ENCODE measurements around the gene SMARCC2. TPM values are rescaled to one million over a fixed set of nuclear protein-coding genes. Genes with fewer than 3 reads are reported as not detected.

SMARCC2 gene
- total RNA-seq, 4 donors from 2014 or later = 73.6 to 125 (median 118) TPM

DNA sequence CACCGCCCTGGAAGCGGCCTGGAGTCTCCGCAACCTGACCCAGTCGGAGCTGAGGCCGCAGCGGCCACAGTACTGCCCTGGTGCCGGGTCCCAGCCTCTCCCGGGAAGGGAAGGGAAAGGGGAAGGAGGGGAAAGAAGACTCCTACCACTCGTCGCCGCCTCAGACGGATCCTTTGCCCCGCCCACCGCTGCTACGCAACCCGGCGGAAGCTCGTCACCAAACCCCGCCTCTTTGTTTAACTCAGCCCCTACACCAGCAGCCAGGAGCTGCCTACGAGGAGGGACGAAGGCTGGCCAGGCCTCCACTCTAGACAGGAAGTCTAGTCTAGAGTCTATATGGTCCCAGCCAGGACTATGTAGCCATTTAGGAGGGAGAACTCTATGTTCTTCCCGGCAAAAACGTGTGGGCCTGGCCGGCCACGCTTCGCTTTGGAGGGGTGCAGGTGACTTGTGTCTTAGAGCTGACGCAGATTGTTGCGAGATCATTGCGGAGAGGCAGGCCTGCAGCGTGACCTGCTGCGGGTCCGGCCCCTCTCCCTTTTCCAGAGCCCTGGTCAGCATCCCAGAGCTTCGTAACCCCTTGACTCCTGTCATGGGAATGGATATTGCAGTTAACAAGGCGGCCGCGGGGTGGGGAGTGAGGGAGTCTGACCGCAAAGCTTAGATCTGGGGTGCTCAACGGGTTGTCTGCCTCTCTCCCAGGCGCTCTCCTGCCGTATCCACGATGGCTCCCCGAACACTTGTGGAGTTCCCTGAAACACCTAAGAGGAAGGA, 32.7 kb upstream of the SMARCC2 start, which contains the start of gene RNF41:
TSS of gene RNF41 (minus strand) at position 166 of the 774 bp plus-strand sequence. CDS start 7,875 bp downstream, outside the sequence.
- TF ChIP-seq, protein P1, sequence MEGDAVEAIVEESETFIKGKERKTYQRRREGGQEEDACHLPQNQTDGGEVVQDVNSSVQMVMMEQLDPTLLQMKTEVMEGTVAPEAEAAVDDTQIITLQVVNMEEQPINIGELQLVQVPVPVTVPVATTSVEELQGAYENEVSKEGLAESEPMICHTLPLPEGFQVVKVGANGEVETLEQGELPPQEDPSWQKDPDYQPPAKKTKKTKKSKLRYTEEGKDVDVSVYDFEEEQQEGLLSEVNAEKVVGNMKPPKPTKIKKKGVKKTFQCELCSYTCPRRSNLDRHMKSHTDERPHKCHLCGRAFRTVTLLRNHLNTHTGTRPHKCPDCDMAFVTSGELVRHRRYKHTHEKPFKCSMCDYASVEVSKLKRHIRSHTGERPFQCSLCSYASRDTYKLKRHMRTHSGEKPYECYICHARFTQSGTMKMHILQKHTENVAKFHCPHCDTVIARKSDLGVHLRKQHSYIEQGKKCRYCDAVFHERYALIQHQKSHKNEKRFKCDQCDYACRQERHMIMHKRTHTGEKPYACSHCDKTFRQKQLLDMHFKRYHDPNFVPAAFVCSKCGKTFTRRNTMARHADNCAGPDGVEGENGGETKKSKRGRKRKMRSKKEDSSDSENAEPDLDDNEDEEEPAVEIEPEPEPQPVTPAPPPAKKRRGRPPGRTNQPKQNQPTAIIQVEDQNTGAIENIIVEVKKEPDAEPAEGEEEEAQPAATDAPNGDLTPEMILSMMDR (IDR thresholded peaks at IDR 0.05; ENCODE audit: low read depth) = no peak

DNA sequence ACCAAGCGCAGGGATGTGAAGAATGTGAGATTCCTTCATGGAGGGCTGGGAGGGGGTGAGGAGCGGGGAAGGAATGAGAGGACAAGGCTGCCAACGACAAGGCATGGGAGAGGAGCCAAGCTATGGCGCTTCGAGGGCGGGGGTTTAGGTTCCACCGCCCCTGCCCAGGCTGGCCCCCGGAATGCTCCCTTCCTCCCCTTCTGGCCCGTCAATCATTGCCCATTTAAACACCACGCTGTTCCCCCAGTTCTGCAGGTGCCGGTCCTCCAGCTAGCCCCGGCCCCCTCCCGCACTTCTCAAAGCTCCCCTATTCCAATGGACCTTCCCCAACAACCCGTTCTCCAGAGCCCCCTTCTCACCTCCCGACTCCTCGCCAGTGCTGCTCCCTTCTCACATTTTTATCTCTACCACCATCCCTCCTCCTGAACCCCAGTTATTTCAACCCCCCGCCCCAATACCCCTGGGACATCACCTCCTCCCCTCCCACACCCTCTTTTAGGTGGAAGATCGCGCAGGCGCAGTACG, 32.0 kb upstream of the SMARCC2 start:
- TF ChIP-seq, protein P1 (IDR thresholded peaks at IDR 0.05; ENCODE audit: low read depth) = no peak

DNA sequence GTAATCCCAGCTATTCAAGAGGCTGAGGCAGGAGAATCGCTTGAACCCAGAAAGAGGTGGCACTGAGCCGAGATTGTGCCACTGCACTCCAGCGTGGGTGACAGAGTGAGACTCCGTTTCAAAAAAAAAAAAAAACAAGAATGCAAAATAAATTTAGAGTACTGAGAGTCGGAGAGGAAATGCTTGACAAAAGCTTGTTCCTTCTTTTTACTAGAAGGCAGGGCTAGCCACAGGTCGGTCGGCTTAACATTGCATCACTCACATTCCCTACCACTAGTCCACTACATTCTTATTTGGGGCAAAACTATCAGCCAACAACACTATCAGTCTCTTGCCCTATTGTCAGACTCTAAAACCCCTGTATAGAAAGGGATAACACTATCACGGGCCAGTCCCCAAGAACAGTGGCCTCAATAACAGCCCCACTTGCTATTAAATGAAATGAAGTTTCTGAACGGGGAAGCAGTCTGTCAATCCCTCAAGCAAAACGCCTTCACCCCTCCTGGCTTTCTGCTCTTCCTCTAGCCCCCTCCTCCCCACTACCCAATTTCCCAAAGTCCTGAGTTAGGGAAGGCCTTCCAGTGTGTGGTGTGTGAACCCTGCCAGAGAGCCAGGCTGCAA, 31.4 kb upstream of the SMARCC2 start:
- TF ChIP-seq, protein P1 (IDR thresholded peaks at IDR 0.05; ENCODE audit: low read depth) = no peak

DNA sequence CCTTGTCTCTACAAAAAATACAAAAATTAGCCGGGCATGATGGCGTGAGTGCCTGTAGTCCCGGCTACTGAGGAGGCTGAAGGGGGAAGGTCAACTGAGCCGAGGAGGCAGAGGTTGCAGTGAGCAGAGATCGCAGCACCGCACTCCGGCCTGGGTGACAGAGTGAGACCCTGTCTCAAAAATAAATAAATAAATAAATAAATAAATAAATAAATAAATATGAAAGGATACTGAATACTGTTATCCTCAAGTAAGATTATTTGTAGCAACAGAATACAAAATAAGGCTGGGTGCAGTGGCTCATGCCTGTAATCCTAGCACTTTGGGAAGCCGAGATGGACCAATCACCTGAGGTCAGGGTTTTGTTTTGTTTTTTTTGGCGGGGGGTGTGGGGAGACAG, 30.6 kb upstream of the SMARCC2 start:
- TF ChIP-seq, protein P1 (IDR thresholded peaks at IDR 0.05; ENCODE audit: low read depth) = no peak

DNA sequence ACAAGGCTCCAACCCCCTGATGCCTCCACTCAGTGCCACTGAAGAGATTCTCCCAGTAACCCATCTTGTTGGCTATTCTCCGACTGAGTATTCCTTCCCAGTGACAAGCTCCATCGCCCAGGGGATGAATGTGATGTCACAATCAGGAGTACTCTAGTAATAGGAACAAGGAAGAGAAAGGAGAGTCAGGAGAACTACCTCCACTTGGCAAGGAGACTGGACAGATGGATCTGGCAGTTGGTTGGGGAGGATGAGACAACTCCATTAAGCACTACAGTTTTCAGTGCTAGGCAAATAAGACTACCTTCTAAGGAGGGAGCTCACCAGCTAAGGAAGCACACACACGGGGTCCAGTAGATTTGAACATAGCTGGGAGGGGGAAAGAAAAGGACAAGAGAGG, 27.2 kb upstream of the SMARCC2 start:
- TF ChIP-seq, protein P1 (IDR thresholded peaks at IDR 0.05; ENCODE audit: low read depth) = no peak

DNA sequence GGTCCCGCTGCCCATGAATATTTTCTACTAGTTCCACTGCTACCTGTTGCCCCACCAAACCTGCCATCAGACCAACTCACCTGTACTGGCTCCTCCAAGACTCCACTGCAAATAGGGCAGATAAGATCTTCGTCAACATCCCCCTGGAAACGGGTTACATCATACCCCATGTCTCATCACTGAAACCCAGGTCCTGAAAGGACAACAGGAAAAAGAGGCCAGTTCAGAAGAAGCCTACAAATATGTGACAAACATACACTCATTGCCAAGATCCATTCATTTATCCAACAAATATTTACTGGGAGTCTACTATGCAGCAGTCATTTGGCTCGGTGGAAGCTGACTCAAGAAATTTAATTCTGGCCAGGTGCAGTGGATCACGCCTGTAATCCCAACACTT, 24.6 kb upstream of the SMARCC2 start:
- TF ChIP-seq, protein P1 (IDR thresholded peaks at IDR 0.05; ENCODE audit: low read depth) = no peak

DNA sequence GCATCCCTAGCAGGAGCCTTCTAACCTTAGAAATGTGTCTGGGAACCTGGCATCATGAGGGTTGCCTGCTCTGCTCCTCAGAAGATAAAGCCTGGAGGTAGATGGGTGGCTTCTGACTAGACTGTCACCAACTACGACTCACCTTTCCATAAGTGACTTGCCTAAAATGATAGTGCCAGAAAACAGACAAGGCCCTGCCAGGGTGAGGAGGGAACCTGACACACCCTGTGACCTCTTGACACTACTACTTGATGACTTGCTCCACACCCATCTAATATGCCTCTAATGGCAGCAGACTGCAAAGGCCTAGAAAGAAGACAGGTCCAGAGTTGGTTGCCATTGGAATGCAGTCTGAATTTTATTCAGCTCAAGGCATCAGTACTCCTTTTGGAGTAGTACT, 23.1 kb upstream of the SMARCC2 start:
- TF ChIP-seq, protein P1 (IDR thresholded peaks at IDR 0.05; ENCODE audit: low read depth) = no peak
